Measurements from ENCODE around the gene CLTRN.
A peak's percentile ranks its signal among the peaks of the same experiment; 100 is the strongest.

Gene CLTRN

GRCh38 chrX:15619053-15619755 lies 45.4 kb downstream of the CLTRN start:
- H3K27me3 ChIP-seq (ENCODE audit: control insufficient read depth in 2 of 2, insufficient read depth in 2 of 2, low read length in 2 of 2) = peaks cover 0 to 9% of the 10 kb centered on the region in 2 donors
- no peak overlapping the region for H3K27ac ChIP-seq (ENCODE audit: low read depth in 2 of 2, low read length in 2 of 2)
- no peaks in the 10 kb centered on the region for H3K36me3 ChIP-seq (ENCODE audit: control insufficient read depth in 2 of 2, insufficient read depth in 2 of 2, low read length in 2 of 2)
- H3K4me3 ChIP-seq (ENCODE audit: low read length in 2 of 2) = no peak overlapping the region
- no peaks in the 10 kb centered on the region for H3K9me3 ChIP-seq (ENCODE audit: control insufficient read depth in 2 of 2, low read length in 2 of 2)
- no peak overlapping the region for H3K9ac ChIP-seq (ENCODE audit: low read depth in 1 of 2, low read length in 2 of 2)
- H3K4me1 ChIP-seq (ENCODE audit: control insufficient read depth in 2 of 2, insufficient read depth in 2 of 2, low read length in 2 of 2) = no peaks in the 10 kb centered on the region

GRCh38 chrX:15617111-15617510 lies 47.5 kb downstream of the CLTRN start:
- H3K27me3 ChIP-seq (ENCODE audit: control insufficient read depth in 2 of 2, insufficient read depth in 2 of 2, low read length in 2 of 2) = peaks cover 0 to 9% of the 10 kb centered on the region in 2 donors
- H3K4me3 ChIP-seq (ENCODE audit: low read length in 2 of 2) = no peak overlapping the region
- H3K4me1 ChIP-seq (ENCODE audit: control insufficient read depth in 2 of 2, insufficient read depth in 2 of 2, low read length in 2 of 2) = no peaks in the 10 kb centered on the region
- no peak overlapping the region for H3K9ac ChIP-seq (ENCODE audit: low read depth in 1 of 2, low read length in 2 of 2)
- no peaks in the 10 kb centered on the region for H3K36me3 ChIP-seq (ENCODE audit: control insufficient read depth in 2 of 2, insufficient read depth in 2 of 2, low read length in 2 of 2)
- no peaks in the 10 kb centered on the region for H3K9me3 ChIP-seq (ENCODE audit: control insufficient read depth in 2 of 2, low read length in 2 of 2)
- H3K27ac ChIP-seq (ENCODE audit: low read depth in 2 of 2, low read length in 2 of 2) = no peak overlapping the region

- H3K27me3 ChIP-seq (ENCODE audit: control insufficient read depth in 2 of 2, insufficient read depth in 2 of 2, low read length in 2 of 2) = peaks cover 0 to 9% of the 10 kb centered on the region in 2 donors
- H3K4me1 ChIP-seq (ENCODE audit: control insufficient read depth in 2 of 2, insufficient read depth in 2 of 2, low read length in 2 of 2) = no peaks in the 10 kb centered on the region
- H3K36me3 ChIP-seq (ENCODE audit: control insufficient read depth in 2 of 2, insufficient read depth in 2 of 2, low read length in 2 of 2) = no peaks in the 10 kb centered on the region
- no peak overlapping the region for H3K9ac ChIP-seq (ENCODE audit: low read depth in 1 of 2, low read length in 2 of 2)
- no peak overlapping the region for H3K27ac ChIP-seq (ENCODE audit: low read depth in 2 of 2, low read length in 2 of 2)
- no peaks in the 10 kb centered on the region for H3K9me3 ChIP-seq (ENCODE audit: control insufficient read depth in 2 of 2, low read length in 2 of 2)
- no peak overlapping the region for H3K4me3 ChIP-seq (ENCODE audit: low read length in 2 of 2)
These were observed 48.1 kb downstream of the CLTRN start for GRCh38 chrX:15616531-15616930.

GRCh38 chrX:15607067-15607466 lies 57.5 kb downstream of the CLTRN start:
- Histone ChIP-seq H3K4me1 (ENCODE audit: control insufficient read depth in 2 of 2, insufficient read depth in 2 of 2, low read length in 2 of 2) (peaks cover 0 to 4% of the 10 kb centered on the region in 2 donors), H3K27me3 (ENCODE audit: control insufficient read depth in 2 of 2, insufficient read depth in 2 of 2, low read length in 2 of 2) (peaks cover 6 to 8% of the 10 kb centered on the region in 2 donors), H3K9ac (ENCODE audit: low read depth in 1 of 2, low read length in 2 of 2) (no peak overlapping the region), H3K27ac (ENCODE audit: low read depth in 2 of 2, low read length in 2 of 2) (no peak overlapping the region), H3K36me3 (ENCODE audit: control insufficient read depth in 2 of 2, insufficient read depth in 2 of 2, low read length in 2 of 2) (no peaks in the 10 kb centered on the region), H3K4me3 (ENCODE audit: low read length in 2 of 2) (no peak overlapping the region), H3K9me3 (ENCODE audit: control insufficient read depth in 2 of 2, low read length in 2 of 2) (no peaks in the 10 kb centered on the region)

- H3K9me3 ChIP-seq (ENCODE audit: control insufficient read depth in 2 of 2, low read length in 2 of 2) = no peaks in the 10 kb centered on the region
- H3K27me3 ChIP-seq (ENCODE audit: control insufficient read depth in 2 of 2, insufficient read depth in 2 of 2, low read length in 2 of 2) = peaks cover 6 to 8% of the 10 kb centered on the region in 2 donors
- no peaks in the 10 kb centered on the region for H3K36me3 ChIP-seq (ENCODE audit: control insufficient read depth in 2 of 2, insufficient read depth in 2 of 2, low read length in 2 of 2)
- H3K9ac ChIP-seq (ENCODE audit: low read depth in 1 of 2, low read length in 2 of 2) = no peak overlapping the region
- H3K4me1 ChIP-seq (ENCODE audit: control insufficient read depth in 2 of 2, insufficient read depth in 2 of 2, low read length in 2 of 2) = peaks cover 0 to 4% of the 10 kb centered on the region in 2 donors
- no peak overlapping the region for H3K4me3 ChIP-seq (ENCODE audit: low read length in 2 of 2)
- H3K27ac ChIP-seq (ENCODE audit: low read depth in 2 of 2, low read length in 2 of 2) = no peak overlapping the region
These were observed 58.5 kb downstream of the CLTRN start for GRCh38 chrX:15606136-15606535.

- peaks cover 0 to 4% of the 10 kb centered on the region in 2 donors for H3K4me1 ChIP-seq (ENCODE audit: control insufficient read depth in 2 of 2, insufficient read depth in 2 of 2, low read length in 2 of 2)
- H3K4me3 ChIP-seq (ENCODE audit: low read length in 2 of 2) = no peak overlapping the region
- H3K9ac ChIP-seq (ENCODE audit: low read depth in 1 of 2, low read length in 2 of 2) = no peak overlapping the region
- H3K36me3 ChIP-seq (ENCODE audit: control insufficient read depth in 2 of 2, insufficient read depth in 2 of 2, low read length in 2 of 2) = no peaks in the 10 kb centered on the region
- H3K9me3 ChIP-seq (ENCODE audit: control insufficient read depth in 2 of 2, low read length in 2 of 2) = no peaks in the 10 kb centered on the region
- H3K27me3 ChIP-seq (ENCODE audit: control insufficient read depth in 2 of 2, insufficient read depth in 2 of 2, low read length in 2 of 2) = peaks cover 6 to 8% of the 10 kb centered on the region in 2 donors
- H3K27ac ChIP-seq (ENCODE audit: low read depth in 2 of 2, low read length in 2 of 2) = no peak overlapping the region
These were observed 59.4 kb downstream of the CLTRN start for GRCh38 chrX:15605226-15605625.

GRCh38 chrX:15602761-15603160 lies 61.8 kb downstream of the CLTRN start:
- Histone ChIP-seq H3K4me3 (ENCODE audit: low read length in 2 of 2) (no peak overlapping the region), H3K36me3 (ENCODE audit: control insufficient read depth in 2 of 2, insufficient read depth in 2 of 2, low read length in 2 of 2) (no peaks in the 10 kb centered on the region), H3K27me3 (ENCODE audit: control insufficient read depth in 2 of 2, insufficient read depth in 2 of 2, low read length in 2 of 2) (peaks cover 6 to 8% of the 10 kb centered on the region in 2 donors), H3K9ac (ENCODE audit: low read depth in 1 of 2, low read length in 2 of 2) (no peak overlapping the region), H3K9me3 (ENCODE audit: control insufficient read depth in 2 of 2, low read length in 2 of 2) (no peaks in the 10 kb centered on the region), H3K27ac (ENCODE audit: low read depth in 2 of 2, low read length in 2 of 2) (no peak overlapping the region), H3K4me1 (ENCODE audit: control insufficient read depth in 2 of 2, insufficient read depth in 2 of 2, low read length in 2 of 2) (peaks cover 0 to 4% of the 10 kb centered on the region in 2 donors)

- Histone ChIP-seq H3K4me3 (ENCODE audit: low read length in 2 of 2) (no peak overlapping the region), H3K27me3 (ENCODE audit: control insufficient read depth in 2 of 2, insufficient read depth in 2 of 2, low read length in 2 of 2) (peaks cover 6 to 8% of the 10 kb centered on the region in 2 donors), H3K36me3 (ENCODE audit: control insufficient read depth in 2 of 2, insufficient read depth in 2 of 2, low read length in 2 of 2) (no peaks in the 10 kb centered on the region), H3K4me1 (ENCODE audit: control insufficient read depth in 2 of 2, insufficient read depth in 2 of 2, low read length in 2 of 2) (peaks cover 0 to 4% of the 10 kb centered on the region in 2 donors), H3K9me3 (ENCODE audit: control insufficient read depth in 2 of 2, low read length in 2 of 2) (no peaks in the 10 kb centered on the region), H3K9ac (ENCODE audit: low read depth in 1 of 2, low read length in 2 of 2) (no peak overlapping the region), H3K27ac (ENCODE audit: low read depth in 2 of 2, low read length in 2 of 2) (no peak overlapping the region)
These were observed 62.7 kb downstream of the CLTRN start for GRCh38 chrX:15601932-15602331.

GRCh38 chrX:15600745-15601144 lies 63.9 kb downstream of the CLTRN start, which contains the start of gene ACE2:
Gene ACE2, minus strand, starts transcription at chrX:15600960. Its CDS starts 49 bp downstream, at chrX:15600911.
- Histone ChIP-seq H3K9me3 (ENCODE audit: control insufficient read depth in 2 of 2, low read length in 2 of 2) (no peaks in the 10 kb centered on the region), H3K27ac (ENCODE audit: low read depth in 2 of 2, low read length in 2 of 2) (no peak within 1 kb of the TSS), H3K27me3 (ENCODE audit: control insufficient read depth in 2 of 2, insufficient read depth in 2 of 2, low read length in 2 of 2) (peaks cover 5 to 8% of the 10 kb centered on the region in 2 donors), H3K36me3 (ENCODE audit: control insufficient read depth in 2 of 2, insufficient read depth in 2 of 2, low read length in 2 of 2) (no peaks in the 10 kb centered on the region), H3K4me3 (ENCODE audit: low read length in 2 of 2) (peak within 1 kb of the TSS in 1 of 2 donors; percentile 41), H3K9ac (ENCODE audit: low read depth in 1 of 2, low read length in 2 of 2) (no peak within 1 kb of the TSS), H3K4me1 (ENCODE audit: control insufficient read depth in 2 of 2, insufficient read depth in 2 of 2, low read length in 2 of 2) (peaks cover 0 to 3% of the 10 kb centered on the region in 2 donors)

- H3K4me3 ChIP-seq (ENCODE audit: low read length in 2 of 2) = peak overlapping the region in 1 of 2 donors; percentile 10
- peaks cover 1 to 14% of the 10 kb centered on the region in 2 donors for H3K27me3 ChIP-seq (ENCODE audit: control insufficient read depth in 2 of 2, insufficient read depth in 2 of 2, low read length in 2 of 2)
- no peaks in the 10 kb centered on the region for H3K36me3 ChIP-seq (ENCODE audit: control insufficient read depth in 2 of 2, insufficient read depth in 2 of 2, low read length in 2 of 2)
- no peaks in the 10 kb centered on the region for H3K4me1 ChIP-seq (ENCODE audit: control insufficient read depth in 2 of 2, insufficient read depth in 2 of 2, low read length in 2 of 2)
- no peak overlapping the region for H3K27ac ChIP-seq (ENCODE audit: low read depth in 2 of 2, low read length in 2 of 2)
- no peak overlapping the region for H3K9ac ChIP-seq (ENCODE audit: low read depth in 1 of 2, low read length in 2 of 2)
- H3K9me3 ChIP-seq (ENCODE audit: control insufficient read depth in 2 of 2, low read length in 2 of 2) = no peaks in the 10 kb centered on the region
These were observed 64.6 kb downstream of the CLTRN start for GRCh38 chrX:15600049-15600448.

All from mucosa of rectum (tissue), 2 donors.